HepG2 (cell line): Measurements from ENCODE around the gene KRTAP5-6. TPM values are rescaled to one million over a fixed set of nuclear protein-coding genes. Genes with fewer than 3 reads are reported as not detected.

ENCODE experiments used
- ARID4A ChIP-seq: sonication (generic); formaldehyde crosslinking; IDR thresholded peaks from 2 replicates; pipeline ENCODE4 v1.5.0; 2020; ENCODE audit warnings: mild to moderate bottlenecking, missing genetic modification reagents, borderline replicate concordance
- CCAR2 ChIP-seq: fragments of 200-400 bp; formaldehyde crosslinking; optimal IDR thresholded peaks from 2 replicates; pipeline ENCODE3; 2018; ENCODE audit warnings: low read depth, mild to moderate bottlenecking, low read length, moderate library complexity
- CHCHD3 ChIP-seq: sonication (generic); formaldehyde crosslinking; IDR thresholded peaks from 2 replicates; pipeline ENCODE4 v1.8.0; 2022; ENCODE audit warnings: mild to moderate bottlenecking, missing genetic modification reagents, moderate library complexity
- DBP ChIP-seq: sonication (generic); formaldehyde crosslinking; IDR thresholded peaks from 2 replicates; pipeline ENCODE4 v1.4.0; 2020; ENCODE audit warnings: missing genetic modification reagents; ENCODE audit errors: not compliant biosample characterization
- HNRNPL ChIP-seq: fragments of 200-400 bp; formaldehyde crosslinking; IDR thresholded peaks from 2 replicates; pipeline ENCODE4 v1.6.1; 2017; ENCODE audit warnings: mild to moderate bottlenecking, low read depth, low read length
- IRF9 ChIP-seq: sonication (generic); formaldehyde crosslinking; IDR thresholded peaks from 2 replicates; pipeline ENCODE4 v1.8.0; 2022; ENCODE audit warnings: missing genetic modification reagents, mild to moderate bottlenecking, borderline replicate concordance
- KLF15 ChIP-seq: sonication (generic); formaldehyde crosslinking; IDR thresholded peaks from 2 replicates; pipeline ENCODE4 v1.8.1; 2023; ENCODE audit warnings: borderline replicate concordance, mild to moderate bottlenecking, inconsistent platforms, missing genetic modification reagents, mixed read lengths
- KLF6 ChIP-seq: IDR thresholded peaks from 2 replicates; pipeline ENCODE4 v1.8.0; 2016; ENCODE audit warnings: missing biosample characterization, missing genetic modification reagents
- NKX3-1 ChIP-seq: sonication (generic); formaldehyde crosslinking; IDR thresholded peaks from 2 replicates; pipeline ENCODE4 v1.5.0; 2020; ENCODE audit warnings: missing genetic modification reagents
- REL ChIP-seq: sonication (generic); formaldehyde crosslinking; conservative IDR thresholded peaks from 2 replicates; pipeline ENCODE4 v1.8.0; 2022; ENCODE audit warnings: mild to moderate bottlenecking, missing genetic modification reagents, moderate library complexity
- ZC3H13 ChIP-seq: sonication (generic); formaldehyde crosslinking; IDR thresholded peaks from 2 replicates; pipeline ENCODE4 v1.8.1; 2023; ENCODE audit warnings: mild to moderate bottlenecking, missing genetic modification reagents, moderate library complexity
- ZFP1 ChIP-seq: IDR thresholded peaks from 2 replicates; pipeline ENCODE4 v1.6.1; 2016
- ZFP91 ChIP-seq: sonication (generic); formaldehyde crosslinking; IDR thresholded peaks from 2 replicates; pipeline ENCODE4 v1.9.0; 2022; ENCODE audit warnings: missing genetic modification reagents, mild to moderate bottlenecking, borderline replicate concordance
- ZNF329 ChIP-seq: sonication (generic); formaldehyde crosslinking; IDR thresholded peaks from 2 replicates; pipeline ENCODE4 v1.9.0; 2021; ENCODE audit warnings: low read depth, mild to moderate bottlenecking, missing genetic modification reagents
- ZNF350 ChIP-seq: sonication (generic); formaldehyde crosslinking; IDR thresholded peaks from 2 replicates; pipeline ENCODE4 v1.4.0; 2020; ENCODE audit warnings: mild to moderate bottlenecking, low read depth, missing genetic modification reagents, borderline replicate concordance
- ZNF414 ChIP-seq: sonication (generic); formaldehyde crosslinking; IDR thresholded peaks from 2 replicates; pipeline ENCODE4 v1.5.0; 2020; ENCODE audit warnings: missing genetic modification reagents
- ZNF432 ChIP-seq: sonication (generic); formaldehyde crosslinking; IDR thresholded peaks from 2 replicates; pipeline ENCODE4 v1.5.0; 2020; ENCODE audit warnings: missing genetic modification reagents, mild to moderate bottlenecking, borderline replicate concordance
- ZSCAN29 ChIP-seq: sonication (generic); formaldehyde crosslinking; conservative IDR thresholded peaks from 2 replicates; pipeline ENCODE4 v1.4.0; 2020; ENCODE audit warnings: mild to moderate bottlenecking, missing genetic modification reagents
- ZSCAN30 ChIP-seq: sonication (generic); formaldehyde crosslinking; IDR thresholded peaks from 2 replicates; pipeline ENCODE4 v1.5.0; 2020; ENCODE audit warnings: mild to moderate bottlenecking, missing genetic modification reagents
- polyA plus RNA-seq, 8 experiments: library from polyadenylated mRNA; depleted of rRNA in 3 of 8; stranded (reverse) in 7 of 8; unstranded in 1 of 8; fragments of >200 nt; fragmentation: Illumina TruSeq in 4 of 8; extraction: Trizol in 4 of 8; gene quantifications; 2 replicates each; pipeline versions ENCODE4 v1.2.1 to v1.2.3, GENCODE V29; 2011 to 2016; ENCODE audit warnings: low read depth in 4 of 8, missing spikeins in 1 of 8, mixed read lengths in 1 of 8; ENCODE audit not compliant: insufficient read depth in 1 of 8
- total RNA-seq, 5 experiments: library from RNA; depleted of rRNA; stranded (reverse); fragments of >200 nt; fragmentation: Illumina TruSeq; extraction: Trizol; gene quantifications; 2 replicates each; pipeline ENCODE4 v1.2.3, GENCODE V29; 2016; ENCODE audit warnings: low read depth in 1 of 5

The KRTAP5-6 gene
- total and polyA plus RNA-seq, 2 of the 13 experiments (the other 11 are each of a cell fraction or from before 2014, with no cell fraction given), result not detected

GRCh38 chr11:1690167-1691025, 6.6 kb upstream of the KRTAP5-6 start (continued):
- TF ChIP-seq DBP (CRISPR knock-in tag), result no peak
- no peak for TF ChIP-seq ZSCAN30 (CRISPR knock-in tag)
- 0 out of 2 replicates have a peak, but pooled peaks have one; percentile 8 for TF ChIP-seq ARID4A (CRISPR knock-in tag)
- peak; percentile 3; the same call in 1 of the 2 replicates for TF ChIP-seq ZC3H13 (CRISPR knock-in tag)
- peak; percentile 7; the same call in 1 of the 2 replicates for TF ChIP-seq ZFP91
- TF ChIP-seq ZFP1 (CRISPR knock-in tag), result no peak
- TF ChIP-seq CCAR2, result no peak
- 0 out of 2 replicates have a peak, but pooled peaks have one; percentile 59 for TF ChIP-seq ZNF329 (CRISPR knock-in tag)
- 0 out of 2 replicates have a peak, but pooled peaks have one; percentile 10 for TF ChIP-seq KLF15 (CRISPR knock-in tag)
- no peak for TF ChIP-seq ZSCAN29 (CRISPR knock-in tag)
- no peak for TF ChIP-seq NKX3-1 (CRISPR knock-in tag)
- peak; percentile 18; the same call in 1 of the 2 replicates for TF ChIP-seq ZNF414
- TF ChIP-seq ZNF350 (CRISPR knock-in tag), result 0 out of 2 replicates have a peak, but pooled peaks have one; percentile 4
- TF ChIP-seq IRF9 (CRISPR knock-in tag), result no peak
- no peak for TF ChIP-seq CHCHD3 (CRISPR knock-in tag)
- TF ChIP-seq HNRNPL, result 0 out of 2 replicates have a peak, but pooled peaks have one; percentile 67
- no peak for TF ChIP-seq KLF6 (CRISPR knock-in tag)
- 0 out of 2 replicates have a peak, but pooled peaks have one; percentile 4 for TF ChIP-seq ZNF432 (CRISPR knock-in tag)
- peak; percentile 81; the same call in 1 of the 2 replicates for TF ChIP-seq REL (CRISPR knock-in tag)
